ENCODE results near the gene CALM3.

Gene CALM3

GRCh38 chr19:46604781-46605355 lies 3.7 kb downstream of the CALM3 start:
- no peak for DNase-seq (ENCODE audit: extremely low read depth, low read depth)
- no peak for TF ChIP-seq CTCF (IDR thresholded peaks at IDR 0.05; ENCODE audit: low read depth, low read length, missing control alignments)
- no peak overlapping the region for H3K4me3 ChIP-seq (replicated peaks; ENCODE audit: low read depth, low read length)

- TF ChIP-seq CTCF (IDR thresholded peaks at IDR 0.05; ENCODE audit: low read depth, low read length, missing control alignments) = no peak
- H3K4me3 ChIP-seq (replicated peaks; ENCODE audit: low read depth, low read length) = no peak overlapping the region
- no peak for DNase-seq (ENCODE audit: extremely low read depth, low read depth)
These were observed 4.3 kb downstream of the CALM3 start for GRCh38 chr19:46605356-46605821.

GRCh38 chr19:46606019-46606418 lies 4.9 kb downstream of the CALM3 start:
- no peak for TF ChIP-seq CTCF (IDR thresholded peaks at IDR 0.05; ENCODE audit: low read depth, low read length, missing control alignments)
- no peak overlapping the region for H3K4me3 ChIP-seq (replicated peaks; ENCODE audit: low read depth, low read length)
- no peak for DNase-seq (ENCODE audit: extremely low read depth, low read depth)

DNA sequence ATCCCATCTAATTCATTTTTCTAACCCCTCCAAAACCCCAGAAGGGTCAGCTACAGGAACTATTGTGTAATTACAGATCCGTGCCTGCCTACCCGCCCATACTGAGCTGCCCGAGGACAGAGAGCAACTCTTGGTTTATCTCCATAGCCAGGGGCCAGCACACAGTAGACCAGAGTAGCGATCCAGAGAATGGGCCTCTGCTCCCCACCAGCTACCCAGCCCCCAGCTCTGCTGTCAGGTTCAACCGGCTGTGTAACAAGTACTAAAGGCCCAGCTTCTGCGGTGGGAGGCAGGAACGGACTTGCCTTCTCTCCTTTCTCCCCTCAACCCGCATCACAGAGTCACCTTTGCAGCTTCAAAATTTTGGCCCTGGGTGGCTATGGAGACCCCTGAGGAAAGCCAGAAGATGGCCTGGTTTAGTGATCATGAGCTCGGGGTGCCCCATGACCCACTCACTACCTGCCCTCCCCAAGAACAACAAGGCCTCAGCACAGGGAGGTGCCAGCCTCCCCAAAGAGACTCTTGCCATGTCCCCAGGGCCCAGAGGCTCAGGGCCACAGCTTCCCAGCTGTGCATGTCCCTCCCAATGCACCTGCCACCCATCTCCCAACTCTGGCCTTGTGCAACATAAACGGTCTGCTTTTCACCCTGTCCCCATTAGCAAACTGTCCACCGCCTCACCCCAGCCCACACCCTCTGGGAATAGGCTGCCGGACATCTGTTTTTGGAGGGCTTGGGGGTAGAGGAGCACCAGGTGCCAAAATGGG lies 5.7 kb downstream of the CALM3 start:
- no peak for DNase-seq (ENCODE audit: extremely low read depth, low read depth)
- no peak for TF ChIP-seq CTCF (IDR thresholded peaks at IDR 0.05; ENCODE audit: low read depth, low read length, missing control alignments)
- no peak overlapping the region for H3K4me3 ChIP-seq (replicated peaks; ENCODE audit: low read depth, low read length)

GRCh38 chr19:46607448-46607841 lies 6.3 kb downstream of the CALM3 start:
- no peak for TF ChIP-seq CTCF (IDR thresholded peaks at IDR 0.05; ENCODE audit: low read depth, low read length, missing control alignments)
- no peak for DNase-seq (ENCODE audit: extremely low read depth, low read depth)
- no peak overlapping the region for H3K4me3 ChIP-seq (replicated peaks; ENCODE audit: low read depth, low read length)

GRCh38 chr19:46608178-46608577 lies 7.0 kb downstream of the CALM3 start:
- DNase-seq (ENCODE audit: extremely low read depth, low read depth) = no peak
- H3K4me3 ChIP-seq (replicated peaks; ENCODE audit: low read depth, low read length) = no peak overlapping the region
- no peak for TF ChIP-seq CTCF (IDR thresholded peaks at IDR 0.05; ENCODE audit: low read depth, low read length, missing control alignments)
